Esophagus muscularis mucosa (tissue), 4 donors: ENCODE measurements around the gene PRKAR1B.

ENCODE experiments used
- CTCF ChIP-seq, 3 experiments: fragments of 200-600 bp in 2 of 3; fragments of 450-650 bp in 1 of 3; sonication (generic) in 2 of 3; IDR thresholded peaks; one replicate each; pipeline ENCODE4 v1.5.1; 2017 to 2019; ENCODE audit warnings: antibody characterized with exemption in 3 of 3, mild to moderate bottlenecking in 2 of 3, moderate library complexity in 1 of 3
- EP300 ChIP-seq: sonication (generic); formaldehyde crosslinking; IDR thresholded peaks from one replicate; pipeline ENCODE4 v1.6.1; 2017; ENCODE audit warnings: antibody characterized with exemption
- POLR2A ChIP-seq: fragments of 450-650 bp; IDR thresholded peaks from one replicate; pipeline ENCODE4 v1.6.1; 2017; ENCODE audit warnings: antibody characterized with exemption, moderate library complexity, mild to moderate bottlenecking, low read depth
- POLR2AphosphoS5 ChIP-seq, 2 donors: sonication (generic); formaldehyde crosslinking; IDR thresholded peaks; one replicate each; pipeline ENCODE4 v1.6.1; 2017; ENCODE audit warnings: antibody characterized with exemption in 2 of 2

DNA sequence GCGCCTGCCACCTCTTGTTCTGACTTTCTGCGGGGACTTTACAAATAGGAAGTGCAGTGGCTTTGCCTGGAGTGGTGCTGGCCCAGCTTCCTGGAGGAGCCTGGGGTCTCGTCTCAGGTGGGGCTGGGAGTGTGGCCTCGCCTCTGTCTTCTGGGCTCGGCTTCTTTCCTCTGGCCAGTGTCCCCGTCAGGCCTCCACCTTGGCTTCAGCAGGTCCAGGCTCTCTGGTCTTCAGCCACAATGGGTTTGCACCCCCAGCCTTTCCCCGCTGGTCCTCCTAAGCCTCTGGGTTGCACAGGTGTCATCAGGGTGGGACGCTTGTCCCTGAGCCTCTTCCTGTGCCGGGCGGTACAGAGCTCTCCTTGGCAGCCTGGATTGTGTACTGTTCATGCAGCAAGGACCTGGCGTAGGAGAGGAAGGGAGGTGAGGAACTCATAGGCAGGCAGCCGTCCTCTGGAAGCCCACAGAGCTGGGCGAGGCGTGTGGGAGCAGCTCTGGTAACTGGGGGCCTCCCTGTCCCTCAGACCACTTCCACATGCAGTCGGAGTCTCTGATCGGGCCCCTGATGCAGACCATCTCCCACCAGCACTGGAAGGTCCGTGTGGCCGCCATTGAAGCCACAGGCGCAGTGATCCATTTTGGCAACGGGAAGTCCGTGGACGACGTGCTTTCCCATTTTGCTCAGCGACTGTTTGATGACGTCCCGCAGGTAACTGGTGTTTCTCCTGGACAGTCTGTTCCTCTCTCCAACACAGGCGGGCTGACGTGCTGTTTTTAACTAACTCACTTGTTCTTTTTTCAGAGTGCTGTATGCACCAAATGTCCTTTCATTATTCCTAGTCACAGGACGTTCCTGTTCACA, 2.3 kb upstream of the PRKAR1B start:
- TF ChIP-seq CTCF (IDR thresholded peaks at IDR 0.05) (no peak), POLR2AphosphoS5 (IDR thresholded peaks at IDR 0.05) (no peak), POLR2A (no peak), EP300 (no peak)
